Heart right ventricle (tissue), 16 donors: ENCODE data around the gene P3H2. TPM values are rescaled to one million over a fixed set of nuclear protein-coding genes. Genes with fewer than 3 reads are reported as not detected.

Source experiments
- ATAC-seq, 8 donors: fragments of 200-7000 bp; cut with Tn5 transposase; one replicate each; pipeline ENCODE4 v1.9.1; 2020; ENCODE audit warnings: mild to moderate bottlenecking in 8 of 8, moderate library complexity in 8 of 8, moderate number of reproducible peaks in 1 of 8
- DNase-seq, 2 donors: peaks; one replicate each; pipeline ENCODE4 v3.0.0-alpha.2; 2020
- H3K27ac ChIP-seq, 10 donors: fragments of 200-600 bp; sonication (generic) in 2 of 10; one replicate each; pipeline versions ENCODE4 v1.5.0 to v1.8.0; 2020 to 2022; ENCODE audit warnings: mild to moderate bottlenecking in 3 of 10
- H3K27me3 ChIP-seq, 7 donors: fragments of 200-600 bp; one replicate each; pipeline ENCODE4 v1.8.0; 2021 to 2022; ENCODE audit warnings: mild to moderate bottlenecking in 2 of 7
- H3K36me3 ChIP-seq, 9 donors: fragments of 200-600 bp; sonication (generic) in 1 of 9; one replicate each; pipeline versions ENCODE4 v1.5.0 to v1.8.0; 2020 to 2022; ENCODE audit warnings: mild to moderate bottlenecking in 2 of 9
- H3K4me1 ChIP-seq, 9 donors: fragments of 200-600 bp; sonication (generic) in 1 of 9; one replicate each; pipeline versions ENCODE4 v1.5.0 to v1.8.0; 2020 to 2022; ENCODE audit warnings: mild to moderate bottlenecking in 4 of 9
- H3K4me3 ChIP-seq, 10 donors: fragments of 200-600 bp; sonication (generic) in 2 of 10; one replicate each; pipeline versions ENCODE4 v1.5.0 to v1.8.0; 2020 to 2022; ENCODE audit warnings: mild to moderate bottlenecking in 7 of 10, moderate library complexity in 2 of 10
- H3K9me3 ChIP-seq, 11 donors: fragments of 200-600 bp in 10 of 11; sonication (generic) in 2 of 11; one replicate each; pipeline versions ENCODE4 v1.5.0 to v1.8.0; 2013 to 2022; ENCODE audit warnings: mild to moderate bottlenecking in 2 of 11, control low read depth in 1 of 11, moderate library complexity in 1 of 11
- WGBS, 2 donors: extraction: QIAGEN DNeasy Blood & Tissue Kit; methylation state at CpG; one replicate each; pipeline ENCODE4 v1.1.7; 2013; ENCODE audit warnings: inconsistent platforms in 1 of 2; 5-methylcytosine and 5-hydroxymethylcytosine counted together
- intact Hi-C, 10 donors: fragments of 100-400 bp; cut with DNase I; formaldehyde crosslinking; loops; one replicate each; pipeline versions ENCODE4 v1.11.1 to v1.14.2; 2022
- polyA plus RNA-seq, 2 donors: library from polyadenylated mRNA; stranded (reverse); fragments of 200-250 nt; gene quantifications; one replicate each; pipeline ENCODE4 v1.2.3, GENCODE V29; 2013
- total RNA-seq, 10 donors: library from RNA; stranded (reverse); fragmentation: NEBNext Ultra II Directional in 3 of 10; extraction: Animal tissue kit (Norgen Biotek cat#: 25700) in 3 of 10; gene quantifications; one replicate each; pipeline versions ENCODE4 v1.2.1 to v1.2.4, GENCODE V29; 2021 to 2023
- TF ChIP-seq, protein P1 (sequence below), 9 donors: fragments of 200-600 bp; sonication (generic) in 2 of 9; IDR thresholded peaks; one replicate each; pipeline versions ENCODE4 v1.5.0 to v1.8.0; 2021 to 2022; ENCODE audit warnings: antibody characterized with exemption in 9 of 9, mild to moderate bottlenecking in 5 of 9, moderate library complexity in 1 of 9
- donor health status: Arrhythmogenic right ventricular cardiomyopathy.
- donor health status: ischemic (EF 13 %, LVEDD 7.1; RV severe dilation, severe dysfunction).
- donor health status: healthy with polysubstance abuse.
- donor health status: DM: no; HTN: yes; CAD: no.
- donor health status: DM: no; HTN: no; CAD: no.
- donor health status: ischemic (EF 25% LVEDD 6.9; RV normal size, moderate dysfunction).
- donor health status: ischemic (EF 25% LVEDD 5.7; RV mildly dilated, moderate dysfunction).
- donor health status: healthy.
- donor health status: DM: yes; HTN: yes; CAD: no.
- donor health status: Ischemic cardiomyopathy.
- donor health status: ischemic (EF 35%, LVEDD 5.7; RV mildly dilated, moderate dysfunction).
- donor health status: nonischemic (EF 11% LVEDD 7.7; RV severe dilation, severe dysfunction).
- donor health status: DM: yes; HTN: yes; CAD: no.
- donor health status: PGD.
- donor health status: ischemic (EF 29% LVEDD 5.4; RV normal size, mild dysfunction).
- donor health status: nonischemic (EF 23%, LVEDD 6.1; RV moderate dilation, normal function).

Gene P3H2
- total and polyA plus RNA-seq, 12 donors = 0.49 to 28.8 (median 3.5) TPM

DNA sequence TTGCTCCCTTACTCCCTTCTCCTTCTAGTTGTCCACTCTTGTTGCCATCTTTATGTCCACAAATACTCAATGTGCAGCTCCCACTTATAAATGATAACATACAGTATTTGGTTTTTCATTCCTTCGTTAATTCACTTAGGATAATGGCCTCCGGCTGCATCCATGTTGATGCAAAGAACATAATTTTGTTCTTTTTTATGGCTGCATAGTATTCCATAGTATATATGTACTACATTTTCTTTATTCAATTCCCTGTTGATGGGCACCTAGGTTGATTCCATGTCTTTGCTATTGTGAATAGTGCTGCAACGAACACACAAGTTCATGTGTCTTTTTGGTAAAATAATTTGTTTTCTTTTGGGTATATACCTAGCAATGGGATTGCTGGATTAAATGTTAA lies 21.3 kb upstream of the P3H2 start:
- no peaks in the 10 kb centered on the region for H3K36me3 ChIP-seq
- WGBS, 2 donors = 76 to 89% methylated on average over 3 of the region's 3 CpGs
- no peaks in the 10 kb centered on the region for H3K27me3 ChIP-seq
- no peaks in the 10 kb centered on the region for H3K4me1 ChIP-seq
- no peak overlapping the region for H3K4me3 ChIP-seq
- ATAC-seq (no peak), DNase-seq (no peak)
- intact Hi-C loops = no loop called here
- H3K27ac ChIP-seq = no peak overlapping the region
- TF ChIP-seq, protein P1, sequence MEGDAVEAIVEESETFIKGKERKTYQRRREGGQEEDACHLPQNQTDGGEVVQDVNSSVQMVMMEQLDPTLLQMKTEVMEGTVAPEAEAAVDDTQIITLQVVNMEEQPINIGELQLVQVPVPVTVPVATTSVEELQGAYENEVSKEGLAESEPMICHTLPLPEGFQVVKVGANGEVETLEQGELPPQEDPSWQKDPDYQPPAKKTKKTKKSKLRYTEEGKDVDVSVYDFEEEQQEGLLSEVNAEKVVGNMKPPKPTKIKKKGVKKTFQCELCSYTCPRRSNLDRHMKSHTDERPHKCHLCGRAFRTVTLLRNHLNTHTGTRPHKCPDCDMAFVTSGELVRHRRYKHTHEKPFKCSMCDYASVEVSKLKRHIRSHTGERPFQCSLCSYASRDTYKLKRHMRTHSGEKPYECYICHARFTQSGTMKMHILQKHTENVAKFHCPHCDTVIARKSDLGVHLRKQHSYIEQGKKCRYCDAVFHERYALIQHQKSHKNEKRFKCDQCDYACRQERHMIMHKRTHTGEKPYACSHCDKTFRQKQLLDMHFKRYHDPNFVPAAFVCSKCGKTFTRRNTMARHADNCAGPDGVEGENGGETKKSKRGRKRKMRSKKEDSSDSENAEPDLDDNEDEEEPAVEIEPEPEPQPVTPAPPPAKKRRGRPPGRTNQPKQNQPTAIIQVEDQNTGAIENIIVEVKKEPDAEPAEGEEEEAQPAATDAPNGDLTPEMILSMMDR (IDR thresholded peaks at IDR 0.05) = no peak
- H3K9me3 ChIP-seq = peaks cover 0 to 4% (median 0%) of the 10 kb centered on the region in 11 donors

DNA sequence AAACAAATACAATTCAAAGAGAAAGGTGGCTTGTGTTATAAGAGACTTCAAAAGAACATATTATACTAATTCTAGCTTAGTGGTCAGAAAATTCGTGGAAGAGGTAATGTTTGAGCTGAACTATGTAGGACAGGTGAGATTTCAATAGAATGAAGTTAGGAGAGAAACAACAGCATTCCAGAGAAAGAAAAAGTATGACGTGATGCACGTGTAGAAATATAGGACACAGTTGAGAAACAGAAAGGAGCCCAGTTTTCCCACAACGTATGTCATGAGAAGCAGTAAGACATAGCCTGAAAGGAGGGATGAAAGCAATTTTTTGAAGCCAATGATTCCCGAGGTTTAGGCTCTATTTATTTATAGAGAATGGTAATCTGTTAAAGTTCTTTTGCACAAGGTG lies 18.7 kb upstream of the P3H2 start:
- no peak overlapping the region for H3K4me3 ChIP-seq
- peaks cover 0 to 8% (median 0%) of the 10 kb centered on the region in 11 donors for H3K9me3 ChIP-seq
- ATAC-seq (no peak), DNase-seq (no peak)
- no peak overlapping the region for H3K27ac ChIP-seq
- intact Hi-C loops = no loop called here
- no peaks in the 10 kb centered on the region for H3K36me3 ChIP-seq
- 67 to 74% methylated on average over 5 of the region's 5 CpGs for WGBS, 2 donors
- TF ChIP-seq, protein P1 (IDR thresholded peaks at IDR 0.05) = no peak
- H3K27me3 ChIP-seq = peaks cover 0 to 5% (median 0%) of the 10 kb centered on the region in 7 donors
- no peaks in the 10 kb centered on the region for H3K4me1 ChIP-seq

DNA sequence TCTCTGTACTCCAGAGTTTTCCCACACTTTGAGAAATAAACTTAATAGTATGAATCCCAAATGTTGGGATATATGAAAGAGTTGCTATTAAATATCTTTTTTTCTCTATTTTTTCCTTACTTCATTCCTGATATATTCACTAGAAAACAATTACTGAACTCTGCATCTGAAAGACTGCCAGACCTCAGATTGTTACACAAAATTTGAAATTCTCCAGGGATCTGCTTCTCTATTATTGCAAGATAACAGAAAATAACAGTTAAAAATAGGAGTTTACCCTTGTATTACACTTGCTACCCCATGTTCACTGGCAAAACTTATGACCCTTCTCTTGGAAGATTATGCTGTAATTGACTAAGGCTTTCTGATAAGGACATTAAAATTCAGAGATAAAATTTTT lies 11.7 kb upstream of the P3H2 start:
- intact Hi-C loops = no loop called here
- TF ChIP-seq, protein P1 (IDR thresholded peaks at IDR 0.05) = no peak

DNA sequence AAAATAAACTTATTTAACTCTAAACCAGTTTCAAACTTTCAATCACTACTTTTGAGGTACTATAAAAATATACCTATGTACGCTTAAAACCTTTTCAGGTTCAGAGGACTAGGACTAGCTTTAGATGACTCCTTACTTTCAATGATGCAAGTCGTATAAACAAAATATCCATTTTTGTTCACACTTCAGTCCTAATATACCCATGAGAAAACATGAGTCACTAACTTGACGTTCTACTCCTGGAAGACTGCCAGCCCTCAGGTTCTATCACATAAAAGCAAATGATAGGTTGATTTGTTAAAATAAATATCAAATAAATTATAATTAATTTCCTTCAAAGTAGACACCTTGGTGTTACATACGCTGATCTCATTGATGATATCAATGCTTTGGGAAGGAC lies 10.6 kb upstream of the P3H2 start:
- H3K9me3 ChIP-seq = peaks cover 0 to 4% (median 0%) of the 10 kb centered on the region in 11 donors
- no peak for DNase-seq
- peaks cover 0 to 18% (median 3%) of the 10 kb centered on the region in 7 donors for H3K27me3 ChIP-seq
- peaks cover 0 to 11% (median 0%) of the 10 kb centered on the region in 9 donors for H3K4me1 ChIP-seq
- ATAC-seq = no peak
- no peak overlapping the region for H3K4me3 ChIP-seq
- H3K27ac ChIP-seq = no peak overlapping the region
- intact Hi-C loops = no loop called here
- TF ChIP-seq, protein P1 (IDR thresholded peaks at IDR 0.05) = no peak
- 40 to 48% methylated on average over 4 of the region's 4 CpGs for WGBS, 2 donors
- H3K36me3 ChIP-seq = no peaks in the 10 kb centered on the region

More for the DNA sequence above, 11.7 kb upstream of the P3H2 start:
- no peak for ATAC-seq
- DNase-seq = no peak
- no peaks in the 10 kb centered on the region for H3K36me3 ChIP-seq
- H3K27me3 ChIP-seq = peaks cover 0 to 18% (median 3%) of the 10 kb centered on the region in 7 donors
- H3K27ac ChIP-seq = no peak overlapping the region
- H3K9me3 ChIP-seq = peaks cover 0 to 4% (median 0%) of the 10 kb centered on the region in 11 donors
- no peak overlapping the region for H3K4me3 ChIP-seq
- peaks cover 0 to 11% (median 0%) of the 10 kb centered on the region in 9 donors for H3K4me1 ChIP-seq
